Pons (tissue), 1 donor: ENCODE results near the gene CSTF2T.

Source experiments
- DNase-seq: peaks from one replicate; pipeline ENCODE4 v3.0.0-alpha.2; 2016; ENCODE audit warnings: low spot score

Gene CSTF2T, protein sequence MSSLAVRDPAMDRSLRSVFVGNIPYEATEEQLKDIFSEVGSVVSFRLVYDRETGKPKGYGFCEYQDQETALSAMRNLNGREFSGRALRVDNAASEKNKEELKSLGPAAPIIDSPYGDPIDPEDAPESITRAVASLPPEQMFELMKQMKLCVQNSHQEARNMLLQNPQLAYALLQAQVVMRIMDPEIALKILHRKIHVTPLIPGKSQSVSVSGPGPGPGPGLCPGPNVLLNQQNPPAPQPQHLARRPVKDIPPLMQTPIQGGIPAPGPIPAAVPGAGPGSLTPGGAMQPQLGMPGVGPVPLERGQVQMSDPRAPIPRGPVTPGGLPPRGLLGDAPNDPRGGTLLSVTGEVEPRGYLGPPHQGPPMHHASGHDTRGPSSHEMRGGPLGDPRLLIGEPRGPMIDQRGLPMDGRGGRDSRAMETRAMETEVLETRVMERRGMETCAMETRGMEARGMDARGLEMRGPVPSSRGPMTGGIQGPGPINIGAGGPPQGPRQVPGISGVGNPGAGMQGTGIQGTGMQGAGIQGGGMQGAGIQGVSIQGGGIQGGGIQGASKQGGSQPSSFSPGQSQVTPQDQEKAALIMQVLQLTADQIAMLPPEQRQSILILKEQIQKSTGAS

GRCh38 chr10:51699475-51700227, at the start of gene CSTF2T:
Gene CSTF2T (minus strand): TSS chr10:51699595. CDS start chr10:51699549, 46 bp downstream.
- peak; percentile 98 for DNase-seq

DNA sequence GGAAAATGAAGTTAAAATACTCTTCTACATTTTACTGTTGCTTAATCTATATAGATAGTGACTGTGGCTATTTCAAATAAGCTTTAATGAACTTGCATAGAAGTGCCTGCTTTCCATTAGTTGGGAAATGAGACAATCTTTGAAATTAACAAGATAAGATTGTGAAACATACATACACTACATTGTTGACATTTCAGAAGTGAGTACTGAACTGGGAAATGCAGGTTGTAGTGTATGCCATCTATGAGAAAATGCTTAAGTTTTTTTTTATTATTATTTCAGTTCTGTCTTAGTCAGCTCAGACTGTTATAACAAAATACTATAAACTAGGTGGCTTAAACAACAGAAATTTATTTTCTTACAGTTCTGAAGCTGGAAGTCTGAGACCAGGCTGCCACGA, 49.6 kb upstream of the CSTF2T start:
- no peak for DNase-seq

DNA sequence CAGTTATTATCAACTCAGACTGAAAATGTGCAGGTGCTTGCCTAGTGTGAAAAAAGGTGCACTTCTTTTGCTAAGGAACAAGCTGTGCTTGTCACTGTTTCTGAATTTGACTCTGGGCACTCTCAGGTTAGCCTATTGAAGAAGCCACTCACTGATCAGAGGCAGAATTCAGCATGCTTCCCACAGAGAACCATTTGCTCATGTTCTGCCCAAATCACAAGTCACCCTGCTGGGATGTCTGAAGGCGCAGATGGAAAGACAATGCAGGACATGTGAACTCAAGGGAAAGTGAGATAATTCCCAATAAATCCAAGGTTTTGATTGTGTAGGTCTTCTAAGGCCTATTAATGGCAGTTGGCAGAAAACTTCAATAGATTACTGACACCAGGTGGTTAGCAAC, 47.8 kb upstream of the CSTF2T start:
- peak; percentile 11 for DNase-seq

DNA sequence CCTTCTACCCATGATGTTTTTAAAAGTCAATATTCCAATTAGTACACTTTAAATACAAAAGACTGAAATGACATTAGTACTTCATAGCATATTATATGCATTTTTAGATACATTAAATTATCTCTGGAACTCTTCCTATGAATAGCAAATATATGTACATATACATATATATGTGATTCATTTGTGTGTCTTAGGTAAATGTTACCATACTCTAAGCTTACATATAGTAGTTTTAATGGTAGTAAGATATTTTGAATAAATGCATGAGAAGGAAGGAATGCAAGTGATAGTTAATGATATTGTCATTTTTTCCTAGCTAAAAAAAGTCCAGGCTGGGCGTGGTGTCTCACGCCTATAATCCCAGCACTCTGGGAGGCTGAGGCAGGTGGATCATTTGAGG, 46.0 kb upstream of the CSTF2T start:
- no peak for DNase-seq

DNA sequence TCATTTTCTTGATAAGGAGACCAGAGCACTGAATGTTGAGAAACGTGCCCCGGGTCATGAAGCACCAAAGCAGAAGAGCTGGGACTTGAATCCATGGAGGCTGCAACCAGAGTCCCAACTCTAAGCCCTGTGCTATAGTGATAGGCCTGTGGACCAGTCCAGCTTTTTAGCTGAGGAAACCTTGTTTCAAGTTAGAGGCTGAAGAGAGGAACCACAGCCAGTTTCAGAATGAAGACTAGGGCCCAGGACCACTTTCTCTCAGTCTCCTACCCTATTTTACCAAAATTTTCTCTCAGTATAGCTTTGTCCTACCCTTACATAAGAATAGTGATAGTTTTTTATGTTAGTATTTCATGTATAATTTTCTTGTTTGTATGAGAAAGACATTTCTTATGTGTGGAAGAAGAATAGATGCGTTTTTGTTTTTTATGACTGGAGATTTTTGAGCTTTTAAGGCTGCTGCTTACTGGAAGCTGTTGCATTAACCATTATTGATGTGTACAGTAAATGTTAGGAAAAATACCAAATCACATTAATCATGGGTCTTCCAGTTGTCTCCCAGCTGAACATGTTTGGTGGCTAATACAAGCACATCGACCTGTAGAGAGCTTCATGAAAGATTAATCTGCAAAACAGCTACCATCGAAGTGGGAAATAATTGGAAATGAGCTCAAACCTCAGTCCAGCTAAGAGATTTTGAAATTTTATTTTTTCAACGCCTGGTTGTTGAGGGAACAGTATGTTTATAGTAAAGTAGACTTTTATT, 45.0 kb upstream of the CSTF2T start:
- no peak for DNase-seq

GRCh38 chr10:51743146-51743545, 43.8 kb upstream of the CSTF2T start:
- no peak for DNase-seq

DNA sequence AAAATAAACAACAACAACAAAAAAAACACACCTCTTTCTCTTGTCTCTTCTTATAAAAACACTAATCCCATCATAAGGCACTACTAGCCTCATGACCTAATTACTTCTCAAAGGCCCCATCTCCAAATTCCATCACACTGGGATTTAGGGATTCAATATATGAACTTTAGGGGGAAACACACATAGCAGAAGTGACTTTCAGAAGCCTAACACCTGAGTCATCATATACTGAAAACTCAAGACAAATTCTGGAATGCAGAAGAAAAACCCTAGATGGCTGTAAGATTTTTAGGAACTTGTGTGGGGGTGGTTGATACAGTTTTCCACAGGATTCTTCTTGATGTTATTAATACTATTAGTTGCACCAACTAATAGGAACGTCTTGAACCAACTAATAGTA, 33.7 kb upstream of the CSTF2T start:
- no peak for DNase-seq

GRCh38 chr10:51729822-51730555, 30.6 kb upstream of the CSTF2T start:
- DNase-seq: no peak

- DNase-seq: no peak
Observed at GRCh38 chr10:51724038-51724437, 24.6 kb upstream of the CSTF2T start.

- no peak for DNase-seq
Observed at GRCh38 chr10:51718804-51719291, 19.5 kb upstream of the CSTF2T start.

DNA sequence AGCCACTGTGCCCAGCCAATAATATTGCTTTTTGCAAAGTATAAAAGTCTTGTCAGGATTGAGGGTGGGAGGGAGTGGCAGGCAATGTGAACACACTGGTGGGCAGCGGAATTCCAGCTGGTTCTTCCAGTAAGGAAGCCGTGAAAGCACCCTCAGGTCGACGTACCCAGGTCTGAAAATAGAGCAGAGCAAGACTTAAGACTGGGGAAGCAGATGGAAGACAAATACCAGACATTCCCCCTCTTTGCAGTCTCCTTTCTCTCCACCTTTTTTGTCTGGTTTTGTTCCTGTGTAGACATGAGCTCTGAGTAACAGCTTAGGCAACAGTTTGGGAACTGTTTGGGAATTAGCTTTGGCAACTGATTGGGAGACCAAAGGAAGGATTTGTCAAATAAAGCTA, 17.6 kb upstream of the CSTF2T start:
- no peak for DNase-seq

- no peak for DNase-seq
Observed at GRCh38 chr10:51711519-51711891, 12.1 kb upstream of the CSTF2T start.

- no peak for DNase-seq
Observed at GRCh38 chr10:51709324-51709972, 10.1 kb upstream of the CSTF2T start.

GRCh38 chr10:51708609-51709008, 9.2 kb upstream of the CSTF2T start:
- no peak for DNase-seq

GRCh38 chr10:51707821-51708424, 8.5 kb upstream of the CSTF2T start:
- no peak for DNase-seq

- DNase-seq: no peak
Observed at GRCh38 chr10:51707392-51707791, 8.0 kb upstream of the CSTF2T start.

GRCh38 chr10:51706225-51706624, 6.8 kb upstream of the CSTF2T start:
- peak; percentile 27 for DNase-seq

DNA sequence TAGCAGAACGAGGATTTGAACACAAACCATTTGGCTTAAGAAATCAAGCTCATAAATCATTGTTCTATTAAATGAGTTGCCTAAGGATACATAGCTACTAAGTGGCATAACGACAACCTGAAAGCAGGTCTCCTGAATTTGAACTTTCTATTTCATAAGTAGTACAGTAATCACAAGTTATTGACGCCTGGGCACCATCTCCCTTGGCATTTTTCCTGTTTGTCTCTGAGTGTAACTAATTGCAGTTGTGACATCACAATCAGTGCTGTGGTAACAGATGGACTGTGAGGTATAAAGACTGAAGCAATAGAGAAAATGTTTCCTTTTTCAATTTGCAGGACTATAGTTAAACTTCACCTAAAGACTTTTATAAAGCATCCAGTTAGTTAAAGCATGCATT, 6.4 kb upstream of the CSTF2T start:
- no peak for DNase-seq

- DNase-seq: peak; percentile 45
Observed at GRCh38 chr10:51700228-51700817, 928 bp upstream of the CSTF2T start.

DNA sequence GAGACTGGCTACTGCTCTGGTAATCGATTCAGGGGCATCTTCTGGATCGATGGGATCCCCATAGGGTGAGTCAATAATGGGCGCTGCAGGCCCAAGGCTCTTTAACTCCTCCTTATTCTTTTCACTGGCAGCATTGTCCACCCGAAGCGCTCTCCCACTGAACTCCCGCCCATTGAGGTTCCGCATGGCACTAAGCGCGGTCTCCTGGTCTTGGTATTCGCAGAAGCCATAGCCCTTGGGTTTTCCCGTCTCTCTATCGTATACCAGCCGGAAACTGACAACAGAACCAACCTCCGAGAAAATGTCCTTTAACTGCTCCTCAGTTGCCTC, 285 bp downstream of the CSTF2T start:
- no peak for DNase-seq
